ENCODE measurements around the gene COX18. TPM values are rescaled to one million over a fixed set of nuclear protein-coding genes. Genes with fewer than 3 reads are reported as not detected.

The COX18 gene
- polyA plus RNA-seq, 1 donor from 2014 or later: 30.2 TPM

Small RNA genes lying within 50 kb of the gene (small RNA-seq; reads per million reads assigned to genes)
- gene RNU6ATAC5P: 0 to 0.16 (median 0.03) reads per million in 3 experiments

Other genes starting within 250 kb of the COX18 start
- gene ANKRD17, start 189.1 kb upstream of the COX18 start, polyA plus RNA-seq: 30.4 and 33.0 TPM in 2 replicates

Data from neural cell (in vitro differentiated cells).